Endodermal cell (in vitro differentiated cells): ENCODE results near the gene CHST1. TPM values are rescaled to one million over a fixed set of nuclear protein-coding genes. Genes with fewer than 3 reads are reported as not detected.

ENCODE experiments used
- DNase-seq: peaks from one replicate; pipeline ENCODE4 v3.0.0-alpha.2; 2017
- H3K27ac ChIP-seq: 2 replicates; pipeline ENCODE4 v1.5.1; 2013; ENCODE audit warnings: mild to moderate bottlenecking, low read depth, low read length, moderate library complexity
- H3K27me3 ChIP-seq: 2 replicates; pipeline ENCODE4 v1.6.1; 2013; ENCODE audit warnings: mild to moderate bottlenecking, low read length, moderate library complexity; ENCODE audit not compliant: insufficient read depth, control insufficient read depth, poor library complexity, severe bottlenecking
- H3K36me3 ChIP-seq: 2 replicates; pipeline ENCODE4 v1.7.0; 2013; ENCODE audit warnings: mild to moderate bottlenecking, low read length, moderate library complexity; ENCODE audit not compliant: control insufficient read depth, insufficient read depth
- H3K4me1 ChIP-seq: one replicate; pipeline ENCODE4 v1.7.0; 2013; ENCODE audit warnings: low read length; ENCODE audit not compliant: control insufficient read depth, insufficient read depth
- H3K4me3 ChIP-seq: 2 replicates; pipeline ENCODE4 v1.5.1; 2013; ENCODE audit warnings: mild to moderate bottlenecking, low read length, moderate library complexity
- H3K9ac ChIP-seq: 2 replicates; pipeline ENCODE4 v1.6.1; 2013; ENCODE audit warnings: mild to moderate bottlenecking, low read length, moderate library complexity; ENCODE audit not compliant: poor library complexity, severe bottlenecking; ENCODE audit errors: extremely low read depth
- H3K9me3 ChIP-seq: 2 replicates; pipeline ENCODE4 v1.6.1; 2013; ENCODE audit warnings: mild to moderate bottlenecking, low read length, moderate library complexity; ENCODE audit not compliant: control insufficient read depth
- H3K27ac Mint-ChIP-seq: 2 replicates; pipeline ENCODE4 v1.8.0; 2020; ENCODE audit warnings: mixed read lengths
- H3K27me3 Mint-ChIP-seq: 2 replicates; pipeline ENCODE4 v1.8.0; 2021; ENCODE audit warnings: mild to moderate bottlenecking, mixed read lengths; ENCODE audit not compliant: insufficient read depth
- H3K36me3 Mint-ChIP-seq: 2 replicates; pipeline ENCODE4 v1.8.0; 2020; ENCODE audit warnings: low read depth, mixed read lengths
- H3K4me1 Mint-ChIP-seq: 2 replicates; pipeline ENCODE4 v1.8.0; 2020; ENCODE audit warnings: mixed read lengths
- H3K4me3 Mint-ChIP-seq: 2 replicates; pipeline ENCODE4 v1.8.0; 2020; ENCODE audit warnings: mild to moderate bottlenecking, moderate library complexity, mixed read lengths
- H3K9me3 Mint-ChIP-seq: 2 replicates; pipeline ENCODE4 v1.8.0; 2020; ENCODE audit warnings: mild to moderate bottlenecking, mixed read lengths
- CTCF ChIP-seq: fragments of 200-600 bp; sonication (generic); conservative IDR thresholded peaks from 2 replicates; pipeline ENCODE4 v1.5.0; 2021; ENCODE audit warnings: antibody characterized with exemption, mild to moderate bottlenecking
- WGBS, 2 experiments: methylation state at CpG; one replicate each; pipeline versions ENCODE4 v1.1.5 to v1.1.7; 2013; ENCODE audit warnings: missing lambda C conversion rate in 2 of 2, mixed read lengths in 1 of 2; ENCODE audit not compliant: insufficient coverage in 1 of 2, insufficient read length in 1 of 2; 5-methylcytosine and 5-hydroxymethylcytosine counted together
- total RNA-seq, 2 donors: library from RNA; stranded (reverse); fragmentation: NEBNext Ultra II Directional in 1 of 2; extraction: Animal tissue kit (Norgen Biotek cat#: 25700) in 1 of 2; gene quantifications; 2 replicates in 1 of 2; 3 replicates in 1 of 2; pipeline ENCODE4 v1.2.1, GENCODE V29; 2021

The CHST1 gene
- total RNA-seq, 2 donors from 2014 or later = 0.95 to 1.6 TPM

GRCh38 chr11:45635907-45636306, 29.5 kb downstream of the CHST1 start:
- H3K4me1 ChIP-seq = no peaks in the 10 kb centered on the region
- no peak overlapping the region for H3K4me3 ChIP-seq
- Mint-ChIP-seq H3K27ac (no peak overlapping the region), H3K4me1 (no peaks in the 10 kb centered on the region), H3K9me3 (peaks cover 17% of the 10 kb centered on the region), H3K36me3 (no peaks in the 10 kb centered on the region), H3K27me3 (peaks cover 30% of the 10 kb centered on the region), H3K4me3 (no peak overlapping the region)
- DNase-seq = no peak
- no peaks in the 10 kb centered on the region for H3K9me3 ChIP-seq
- H3K27me3 ChIP-seq = no peaks in the 10 kb centered on the region
- no peaks in the 10 kb centered on the region for H3K36me3 ChIP-seq
- no peak overlapping the region for H3K27ac ChIP-seq
- no peak for TF ChIP-seq CTCF
- H3K9ac ChIP-seq = no peak overlapping the region
- 89 to 100% methylated on average over 1 of the region's 1 CpG for whole genome bisulfite sequencing, 2 experiments

GRCh38 chr11:45625611-45626010, 39.8 kb downstream of the CHST1 start:
- Histone ChIP-seq H3K4me3 (no peak overlapping the region), H3K27me3 (peaks cover 8% of the 10 kb centered on the region), H3K9ac (no peak overlapping the region), H3K9me3 (peaks cover 15% of the 10 kb centered on the region), H3K27ac (no peak overlapping the region), H3K4me1 (no peaks in the 10 kb centered on the region), H3K36me3 (no peaks in the 10 kb centered on the region)
- no peak for TF ChIP-seq CTCF
- H3K4me3 Mint-ChIP-seq = no peak overlapping the region
- H3K27me3 Mint-ChIP-seq = peaks cover 43% of the 10 kb centered on the region
- 82 to 95% methylated on average over 4 to 6 of the region's 6 CpGs for WGBS, 2 experiments
- no peaks in the 10 kb centered on the region for H3K36me3 Mint-ChIP-seq
- peaks cover 17% of the 10 kb centered on the region for H3K9me3 Mint-ChIP-seq
- no peak overlapping the region for H3K27ac Mint-ChIP-seq
- DNase-seq = no peak
- H3K4me1 Mint-ChIP-seq = no peaks in the 10 kb centered on the region

- no peaks in the 10 kb centered on the region for H3K4me1 ChIP-seq
- Mint-ChIP-seq H3K27me3 (peaks cover 33% of the 10 kb centered on the region), H3K36me3 (no peaks in the 10 kb centered on the region), H3K9me3 (peaks cover 22% of the 10 kb centered on the region), H3K4me1 (no peaks in the 10 kb centered on the region), H3K27ac (no peak overlapping the region), H3K4me3 (no peak overlapping the region)
- no peak for TF ChIP-seq CTCF
- H3K27ac ChIP-seq = no peak overlapping the region
- no peak overlapping the region for H3K4me3 ChIP-seq
- 81 to 100% methylated on average over 1 to 2 of the region's 2 CpGs for WGBS, 2 experiments
- DNase-seq = no peak
- peaks cover 24% of the 10 kb centered on the region for H3K9me3 ChIP-seq
- peaks cover 8% of the 10 kb centered on the region for H3K27me3 ChIP-seq
- no peaks in the 10 kb centered on the region for H3K36me3 ChIP-seq
- no peak overlapping the region for H3K9ac ChIP-seq
Measured at GRCh38 chr11:45624095-45624494, 41.3 kb downstream of the CHST1 start.
